Activated CD4-positive, alpha-beta T cell treated with anti-CD3 and anti-CD28 coated beads for 4 hours (primary cell): ENCODE data around the gene LRRC32.
"Not testable (repeated sequence)": the region's sequence is repeated elsewhere in the genome, so short reads cannot be mapped to it uniquely, and the experiment has no call there.

Source experiments
- DNase-seq, 2 donors: peaks; one replicate each; pipeline ENCODE4 v3.0.0-alpha.2; 2020

The LRRC32 gene

DNA sequence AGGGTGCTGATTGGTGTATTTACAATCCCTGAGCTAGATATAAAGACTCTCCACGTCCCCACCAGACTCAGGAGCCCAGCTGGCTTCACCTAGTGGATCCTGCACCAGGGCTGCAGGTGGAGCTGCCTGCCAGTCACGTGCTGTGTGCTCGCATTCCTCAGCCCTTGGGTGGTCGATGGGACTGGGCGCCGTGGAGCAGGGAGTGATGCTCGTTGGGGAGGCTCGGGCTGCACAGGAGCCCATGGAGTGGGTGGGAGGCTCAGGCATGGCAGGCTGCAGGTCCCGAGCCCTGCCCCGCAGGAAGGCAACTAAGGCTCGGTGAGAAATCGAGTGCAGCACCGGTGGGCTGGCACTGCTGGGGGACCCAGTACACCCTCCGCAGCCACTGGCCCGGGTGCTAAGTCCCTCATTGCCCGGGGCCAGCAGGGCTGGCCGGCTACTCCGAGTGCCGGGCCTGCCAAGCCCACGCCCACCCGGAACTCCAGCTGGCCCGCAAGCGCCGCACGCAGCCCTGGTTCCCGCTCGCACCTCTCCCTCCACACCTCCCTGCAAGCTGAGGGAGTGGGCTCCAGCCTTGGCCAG lies 61.6 kb downstream of the LRRC32 start:
- not testable (repeated sequence) for DNase-seq

DNA sequence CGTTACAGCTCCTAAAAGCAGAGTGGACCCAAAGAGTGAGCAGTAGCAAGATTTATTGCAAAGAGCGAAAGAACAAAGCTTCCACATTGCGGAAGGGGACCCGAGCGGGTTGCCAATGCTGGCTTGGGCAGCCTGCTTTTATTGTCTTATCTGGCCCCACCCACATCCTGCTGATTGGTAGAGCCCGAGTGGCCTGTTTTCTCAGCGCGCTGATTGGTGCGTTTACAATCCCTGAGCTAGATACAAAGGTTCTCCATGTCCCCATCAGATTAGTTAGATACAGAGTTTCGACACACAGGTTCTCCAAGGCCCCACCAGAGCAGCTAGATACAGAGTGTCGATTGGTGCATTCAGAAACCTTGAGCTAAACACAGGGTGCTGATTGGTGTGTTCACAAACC lies 62.3 kb downstream of the LRRC32 start:
- DNase-seq, result not testable (repeated sequence)
